Stomach (tissue), 9 donors: ENCODE data around the gene FA2H. TPM values are rescaled to one million over a fixed set of nuclear protein-coding genes. Genes with fewer than 3 reads are reported as not detected.

Experiments
- DNase-seq, 2 donors: peaks; one replicate each; pipeline versions ENCODE4 v3.0.0 to v3.0.0-alpha.2; 2013 to 2019
- H3K27ac ChIP-seq, 5 donors: fragments of 200-600 bp in 4 of 5; sonication (generic) in 4 of 5; one replicate each; pipeline ENCODE4 v1.5.1; 2013 to 2019; ENCODE audit warnings: mild to moderate bottlenecking in 1 of 5, moderate library complexity in 1 of 5
- H3K27me3 ChIP-seq, 3 donors: fragments of 200-600 bp; sonication (generic); one replicate each; pipeline ENCODE4 v1.5.1; 2017 to 2019; ENCODE audit warnings: mixed run types in 1 of 3
- H3K36me3 ChIP-seq, 4 donors: fragments of 200-600 bp; sonication (generic); 1 replicate in 3 of 4; 2 replicates in 1 of 4; pipeline ENCODE4 v1.5.1; 2016 to 2019
- H3K4me1 ChIP-seq, 4 donors: fragments of 200-600 bp; sonication (generic); one replicate each; pipeline ENCODE4 v1.5.1; 2016 to 2019
- H3K4me3 ChIP-seq, 4 donors: fragments of 200-600 bp; sonication (generic) in 3 of 4; one replicate each; pipeline ENCODE4 v1.5.1; 2016 to 2019; ENCODE audit warnings: mild to moderate bottlenecking in 1 of 4
- H3K9me3 ChIP-seq, 4 donors: fragments of 200-600 bp; sonication (generic); one replicate each; pipeline ENCODE4 v1.5.1; 2016 to 2019
- CTCF ChIP-seq, 7 experiments: fragments of 450-650 bp in 4 of 7; fragments of 200-600 bp in 3 of 7; sonication (generic) in 3 of 7; IDR thresholded peaks; one replicate each; pipeline ENCODE4 v1.5.1; 2016 to 2019; ENCODE audit warnings: antibody characterized with exemption in 7 of 7, control low read depth in 2 of 7, mild to moderate bottlenecking in 1 of 7
- EP300 ChIP-seq: sonication (generic); formaldehyde crosslinking; IDR thresholded peaks from one replicate; pipeline ENCODE4 v1.6.1; 2017; ENCODE audit warnings: antibody characterized with exemption
- POLR2A ChIP-seq, 4 donors: fragments of 450-650 bp; IDR thresholded peaks; one replicate each; pipeline ENCODE4 v1.6.1; 2016; ENCODE audit warnings: antibody characterized with exemption in 4 of 4, control low read depth in 2 of 4, mild to moderate bottlenecking in 1 of 4, moderate library complexity in 1 of 4
- POLR2AphosphoS5 ChIP-seq, 3 donors: sonication (generic); formaldehyde crosslinking; IDR thresholded peaks; one replicate each; pipeline ENCODE4 v1.6.1; 2016; ENCODE audit warnings: antibody characterized with exemption in 3 of 3
- WGBS, 5 donors: extraction: QIAGEN DNeasy Blood & Tissue Kit in 3 of 5; methylation state at CpG; one replicate each; pipeline versions ENCODE4 v1.1.5 to v1.1.7; 2013 to 2018; 5-methylcytosine and 5-hydroxymethylcytosine counted together
- intact Hi-C: fragments of 100-400 bp; cut with DNase I; formaldehyde crosslinking; loops from one replicate; pipeline ENCODE4 v1.15.1; 2023; ENCODE audit warnings: low total_unique reads
- polyA plus RNA-seq, 3 donors: library from polyadenylated mRNA; stranded (reverse); fragments of 200-250 nt; gene quantifications; one replicate each; pipeline ENCODE4 v1.2.3, GENCODE V29; 2013
- total RNA-seq, 5 donors: library from RNA; depleted of rRNA; stranded (reverse); fragments of >200 nt; gene quantifications; one replicate each; pipeline versions ENCODE4 v1.1.0 to v1.2.3, GENCODE V29; 2014 to 2016
- donor health status: healthy with polysubstance abuse.
- donor health status: Bipolar disorder and iron deficiency.
- donor health status: healthy.

FA2H gene
- total and polyA plus RNA-seq, 8 donors, result 1.8 to 64.2 (median 15.7) TPM

GRCh38 chr16:74773446-74774222 is 986 bp downstream of the FA2H start:
- Histone ChIP-seq H3K36me3 (no peaks in the 10 kb centered on the region), H3K27ac (peak overlapping the region; percentile 84 to 93 (median 91)), H3K4me3 (peak overlapping the region; percentile 53 to 68 (median 58)), H3K9me3 (no peaks in the 10 kb centered on the region), H3K27me3 (peaks cover 4 to 49% (median 15%) of the 10 kb centered on the region in 3 donors), H3K4me1 (peaks cover 11 to 35% (median 22%) of the 10 kb centered on the region in 4 donors)
- TF ChIP-seq POLR2A (IDR thresholded peaks at IDR 0.05), result no peak
- no peak for TF ChIP-seq CTCF (IDR thresholded peaks at IDR 0.05)
- TF ChIP-seq POLR2AphosphoS5 (IDR thresholded peaks at IDR 0.05), result no peak
- TF ChIP-seq EP300, result no peak
- peak in 1 of 2 donors; percentile 11 for DNase-seq
- 21 to 39% (median 30%) methylated on average over 14 of the region's 14 CpGs for WGBS, 5 donors
- intact Hi-C loops, result no loop called here

- DNase-seq, result no peak
- H3K27me3 ChIP-seq, result peaks cover 4 to 52% (median 15%) of the 10 kb centered on the region in 3 donors
- intact Hi-C loops, result no loop called here
- peaks cover 11 to 27% (median 22%) of the 10 kb centered on the region in 4 donors for H3K4me1 ChIP-seq
- no peaks in the 10 kb centered on the region for H3K9me3 ChIP-seq
- TF ChIP-seq POLR2AphosphoS5 (IDR thresholded peaks at IDR 0.05) (no peak), EP300 (no peak), POLR2A (IDR thresholded peaks at IDR 0.05) (no peak), CTCF (IDR thresholded peaks at IDR 0.05) (no peak)
- H3K4me3 ChIP-seq, result no peak overlapping the region
- no peak overlapping the region for H3K27ac ChIP-seq
- 69 to 76% (median 72%) methylated on average over 11 of the region's 11 CpGs for WGBS, 5 donors
- peaks cover 0 to 5% (median 0%) of the 10 kb centered on the region in 4 donors for H3K36me3 ChIP-seq
Observed at GRCh38 chr16:74771656-74772315, 2.8 kb downstream of the FA2H start.

GRCh38 chr16:74770831-74771526 is 3.6 kb downstream of the FA2H start:
- Histone ChIP-seq H3K27me3 (peaks cover 4 to 52% (median 15%) of the 10 kb centered on the region in 3 donors), H3K4me3 (no peak overlapping the region), H3K4me1 (peaks cover 11 to 27% (median 22%) of the 10 kb centered on the region in 4 donors), H3K27ac (no peak overlapping the region), H3K36me3 (peaks cover 0 to 5% (median 0%) of the 10 kb centered on the region in 4 donors), H3K9me3 (no peaks in the 10 kb centered on the region)
- no peak for TF ChIP-seq EP300
- TF ChIP-seq CTCF (IDR thresholded peaks at IDR 0.05), result no peak
- no peak for TF ChIP-seq POLR2A (IDR thresholded peaks at IDR 0.05)
- TF ChIP-seq POLR2AphosphoS5 (IDR thresholded peaks at IDR 0.05), result no peak
- intact Hi-C loops, result no loop called here
- peak in 1 of 2 donors; percentile 48 for DNase-seq
- WGBS, 5 donors, result 74 to 83% (median 77%) methylated on average over 11 to 13 of the region's 13 CpGs

- intact Hi-C loops, result no loop called here
- DNase-seq, result peak in 1 of 2 donors; percentile 68
- Histone ChIP-seq H3K27me3 (peaks cover 4 to 52% (median 10%) of the 10 kb centered on the region in 3 donors), H3K9me3 (no peaks in the 10 kb centered on the region), H3K27ac (no peak overlapping the region), H3K36me3 (peaks cover 0 to 5% (median 0%) of the 10 kb centered on the region in 4 donors), H3K4me3 (no peak overlapping the region), H3K4me1 (peaks cover 8 to 22% (median 15%) of the 10 kb centered on the region in 4 donors)
- 37 to 55% (median 42%) methylated on average over 10 of the region's 10 CpGs for WGBS, 5 donors
- no peak for TF ChIP-seq EP300
- no peak for TF ChIP-seq CTCF (IDR thresholded peaks at IDR 0.05)
- TF ChIP-seq POLR2AphosphoS5 (IDR thresholded peaks at IDR 0.05), result no peak
- no peak for TF ChIP-seq POLR2A (IDR thresholded peaks at IDR 0.05)
Observed at GRCh38 chr16:74769586-74770190, 4.9 kb downstream of the FA2H start.
